ENCODE results near the gene CLNK.
A peak's percentile ranks its signal among the peaks of the same experiment; 100 is the strongest.

Gene CLNK

GRCh38 chr4:10596586-10597290 lies 87.8 kb downstream of the CLNK start:
- DNase-seq (ENCODE audit: low read depth): no peak
- TF ChIP-seq CTCF (conservative IDR thresholded peaks at IDR 0.05; ENCODE audit: low read length): no peak
- H3K4me3 ChIP-seq (ENCODE audit: low read length): no peak overlapping the region

- DNase-seq (ENCODE audit: low read depth): no peak
These were observed 91.4 kb downstream of the CLNK start for GRCh38 chr4:10593130-10593529.

GRCh38 chr4:10590896-10591295 lies 93.7 kb downstream of the CLNK start:
- peak; percentile 35 for DNase-seq (ENCODE audit: low read depth)
- peak; percentile 8; the same call in 1 of the 2 replicates for TF ChIP-seq CTCF (conservative IDR thresholded peaks at IDR 0.05; ENCODE audit: low read length)
- H3K4me3 ChIP-seq (ENCODE audit: low read length): no peak overlapping the region

More at GRCh38 chr4:10593130-10593529, 91.4 kb downstream of the CLNK start:
- no peak overlapping the region for H3K4me3 ChIP-seq (ENCODE audit: low read length)
- no peak for TF ChIP-seq CTCF (conservative IDR thresholded peaks at IDR 0.05; ENCODE audit: low read length)

GRCh38 chr4:10589799-10590198 lies 94.8 kb downstream of the CLNK start:
- H3K4me3 ChIP-seq (ENCODE audit: low read length): no peak overlapping the region
- DNase-seq (ENCODE audit: low read depth): peak; percentile 54
- no peak for TF ChIP-seq CTCF (conservative IDR thresholded peaks at IDR 0.05; ENCODE audit: low read length)

- TF ChIP-seq CTCF (conservative IDR thresholded peaks at IDR 0.05; ENCODE audit: low read length): no peak
- no peak for DNase-seq (ENCODE audit: low read depth)
These were observed 95.2 kb downstream of the CLNK start for GRCh38 chr4:10589321-10589720.

GRCh38 chr4:10587697-10588096 lies 96.9 kb downstream of the CLNK start:
- no peak for TF ChIP-seq CTCF (conservative IDR thresholded peaks at IDR 0.05; ENCODE audit: low read length)
- no peak for DNase-seq (ENCODE audit: low read depth)
- H3K4me3 ChIP-seq (ENCODE audit: low read length): no peak overlapping the region

More at GRCh38 chr4:10589321-10589720, 95.2 kb downstream of the CLNK start:
- H3K4me3 ChIP-seq (ENCODE audit: low read length): no peak overlapping the region

- H3K4me3 ChIP-seq (ENCODE audit: low read length): no peak overlapping the region
- TF ChIP-seq CTCF (conservative IDR thresholded peaks at IDR 0.05; ENCODE audit: low read length): no peak
- DNase-seq (ENCODE audit: low read depth): no peak
These were observed 97.3 kb downstream of the CLNK start for GRCh38 chr4:10587296-10587695.
